A673 (cell line): ENCODE data around the gene ITSN1.

Experiments
- CTCF ChIP-seq: fragments of 300-800, 200-600 bp; sonication (generic); conservative IDR thresholded peaks from 2 replicates; pipeline ENCODE4 v1.5.1; 2017; ENCODE audit warnings: low read depth, mild to moderate bottlenecking, antibody characterized with exemption, low read length, moderate library complexity, mixed read lengths
- EZH2 ChIP-seq: fragments of 200-600 bp; sonication (generic); IDR thresholded peaks from 2 replicates; pipeline ENCODE4 v1.6.1; 2017; ENCODE audit warnings: borderline replicate concordance, low read depth, mild to moderate bottlenecking, mixed read lengths, antibody characterized with exemption, low read length; ENCODE audit not compliant: poor library complexity, severe bottlenecking

GRCh38 chr21:33802481-33802880 lies 160.2 kb downstream of the ITSN1 start:
- TF ChIP-seq CTCF: no peak
- no peak for TF ChIP-seq EZH2
